Activated CD8-positive, alpha-beta T cell treated with anti-CD3 and anti-CD28 coated beads for 36 hours (primary cell): ENCODE results near the gene DACH1. TPM values are rescaled to one million over a fixed set of nuclear protein-coding genes. Genes with fewer than 3 reads are reported as not detected.

Experiments used
- ATAC-seq: fragments of 200-7000 bp; cut with Tn5 transposase; one replicate; pipeline ENCODE4 v1.10.0; 2021; ENCODE audit warnings: mild to moderate bottlenecking, moderate library complexity
- CTCF ChIA-PET: fragments of 350-600 bp; sonication (Branson Sonifier 250); formaldehyde crosslinking; loops from one replicate; lab custom pipeline; 2021; ENCODE audit warnings: antibody characterized with exemption; lab: Charles Lee
- POLR2A ChIA-PET: fragments of 350-600 bp; sonication (Branson Sonifier 250); formaldehyde crosslinking; loops from one replicate; lab custom pipeline; 2021; ENCODE audit warnings: antibody characterized with exemption; lab: Charles Lee
- DNase-seq: peaks from one replicate; pipeline ENCODE4 v3.0.0-alpha.2; 2020
- H3K27ac Mint-ChIP-seq: one replicate; pipeline ENCODE4 v1.8.0; 2021; ENCODE audit warnings: mild to moderate bottlenecking, mixed read lengths
- H3K27me3 Mint-ChIP-seq: one replicate; pipeline ENCODE4 v1.8.0; 2021; ENCODE audit warnings: mixed read lengths
- H3K36me3 Mint-ChIP-seq: one replicate; pipeline ENCODE4 v1.8.0; 2021; ENCODE audit warnings: low read depth, mixed read lengths
- H3K4me1 Mint-ChIP-seq: one replicate; pipeline ENCODE4 v1.8.0; 2021; ENCODE audit warnings: low read depth, mixed read lengths
- H3K4me3 Mint-ChIP-seq: one replicate; pipeline ENCODE4 v1.8.0; 2021; ENCODE audit warnings: mild to moderate bottlenecking, moderate library complexity, mixed read lengths
- H3K9me3 Mint-ChIP-seq: one replicate; pipeline ENCODE4 v1.8.0; 2021; ENCODE audit warnings: mixed read lengths
- CTCF ChIP-seq: fragments of 200-600 bp; IDR thresholded peaks from one replicate; pipeline ENCODE4 v1.8.0; 2022; ENCODE audit warnings: antibody characterized with exemption, mild to moderate bottlenecking
- intact Hi-C: fragments of 100-400 bp; cut with micrococcal nuclease; formaldehyde crosslinking; loops from one replicate; pipeline ENCODE4 v1.10.0; 2022
- total RNA-seq, 2 experiments: library from RNA; stranded (reverse); gene quantifications; one replicate each; pipeline ENCODE4 v1.2.3, GENCODE V29; 2021

Gene DACH1
- total RNA-seq, 2 experiments from 2014 or later, result not detected

GRCh38 chr13:71866335-71867130 lies 471 bp downstream of the DACH1 start:
- H3K4me3 Mint-ChIP-seq, result peak overlapping the region; percentile 58
- no peak for TF ChIP-seq CTCF
- CTCF ChIA-PET, result interaction anchor here (2.0 kb wide), 1 partner anchor 12 kb away, joined by 10 read pairs; no protein-coding TSS in a partner anchor
- peaks cover 20% of the 10 kb centered on the region for H3K4me1 Mint-ChIP-seq
- ATAC-seq, result peak; percentile 43
- H3K36me3 Mint-ChIP-seq, result peaks cover 2% of the 10 kb centered on the region
- H3K9me3 Mint-ChIP-seq, result no peaks in the 10 kb centered on the region
- peaks cover 47% of the 10 kb centered on the region for H3K27me3 Mint-ChIP-seq
- intact Hi-C loops, result no loop called here
- POLR2A ChIA-PET, result interaction anchor here (0.7 kb wide), 1 partner anchor 39 kb away, joined by 4 read pairs; no protein-coding TSS in a partner anchor
- H3K27ac Mint-ChIP-seq, result no peak overlapping the region
- DNase-seq, result peak; percentile 12

- no peaks in the 10 kb centered on the region for H3K9me3 Mint-ChIP-seq
- peaks cover 47% of the 10 kb centered on the region for H3K27me3 Mint-ChIP-seq
- POLR2A ChIA-PET, result interaction anchor here (0.7 kb wide), 1 partner anchor 38 kb away, joined by 4 read pairs; no protein-coding TSS in a partner anchor
- ATAC-seq, result no peak
- H3K36me3 Mint-ChIP-seq, result peaks cover 2% of the 10 kb centered on the region
- TF ChIP-seq CTCF, result no peak
- peaks cover 20% of the 10 kb centered on the region for H3K4me1 Mint-ChIP-seq
- peak; percentile 1 for DNase-seq
- intact Hi-C loops, result no loop called here
- no peak overlapping the region for H3K27ac Mint-ChIP-seq
- peak overlapping the region; percentile 54 for H3K4me3 Mint-ChIP-seq
- CTCF ChIA-PET, result no interaction called here
Measured at GRCh38 chr13:71865874-71866334, 1.1 kb downstream of the DACH1 start.

- ATAC-seq (no peak), DNase-seq (peak; percentile 3)
- POLR2A ChIA-PET, result no interaction called here
- TF ChIP-seq CTCF, result no peak
- CTCF ChIA-PET, result interaction anchor here (0.8 kb wide), 1 partner anchor 14 kb away, joined by 4 read pairs; no protein-coding TSS in a partner anchor
- no peaks in the 10 kb centered on the region for H3K9me3 Mint-ChIP-seq
- H3K4me3 Mint-ChIP-seq, result peak overlapping the region; percentile 62
- peaks cover 20% of the 10 kb centered on the region for H3K4me1 Mint-ChIP-seq
- no peak overlapping the region for H3K27ac Mint-ChIP-seq
- peaks cover 43% of the 10 kb centered on the region for H3K27me3 Mint-ChIP-seq
- H3K36me3 Mint-ChIP-seq, result peaks cover 2% of the 10 kb centered on the region
- intact Hi-C loops, result no loop called here
Measured at GRCh38 chr13:71864986-71865873, 1.8 kb downstream of the DACH1 start.

- H3K4me3 Mint-ChIP-seq, result peak overlapping the region; percentile 62
- CTCF ChIA-PET, result interaction anchor here (0.8 kb wide), 1 partner anchor 15 kb away, joined by 4 read pairs; no protein-coding TSS in a partner anchor
- DNase-seq, result peak; percentile 24
- H3K9me3 Mint-ChIP-seq, result no peaks in the 10 kb centered on the region
- intact Hi-C loops, result no loop called here
- peaks cover 2% of the 10 kb centered on the region for H3K36me3 Mint-ChIP-seq
- H3K27me3 Mint-ChIP-seq, result peaks cover 37% of the 10 kb centered on the region
- peaks cover 20% of the 10 kb centered on the region for H3K4me1 Mint-ChIP-seq
- TF ChIP-seq CTCF, result no peak
- peak; percentile 53 for ATAC-seq
- POLR2A ChIA-PET, result no interaction called here
- no peak overlapping the region for H3K27ac Mint-ChIP-seq
Measured at GRCh38 chr13:71864094-71864985, 2.7 kb downstream of the DACH1 start.
